ENCODE results near the gene TTF2.
"Not testable (repeated sequence)": the region's sequence is repeated elsewhere in the genome, so short reads cannot be mapped to it uniquely, and the experiment has no call there.

Gene TTF2

GRCh38 chr1:117116090-117116783 is 56.1 kb downstream of the TTF2 start:
- Mint-ChIP-seq H3K27me3 (peaks cover 10% of the 10 kb centered on the region), H3K4me1 (ENCODE audit: low read depth) (peaks cover 8% of the 10 kb centered on the region), H3K4me3 (no peak overlapping the region), H3K27ac (no peak overlapping the region), H3K36me3 (ENCODE audit: low read depth) (no peaks in the 10 kb centered on the region), H3K9me3 (no peaks in the 10 kb centered on the region)

DNA sequence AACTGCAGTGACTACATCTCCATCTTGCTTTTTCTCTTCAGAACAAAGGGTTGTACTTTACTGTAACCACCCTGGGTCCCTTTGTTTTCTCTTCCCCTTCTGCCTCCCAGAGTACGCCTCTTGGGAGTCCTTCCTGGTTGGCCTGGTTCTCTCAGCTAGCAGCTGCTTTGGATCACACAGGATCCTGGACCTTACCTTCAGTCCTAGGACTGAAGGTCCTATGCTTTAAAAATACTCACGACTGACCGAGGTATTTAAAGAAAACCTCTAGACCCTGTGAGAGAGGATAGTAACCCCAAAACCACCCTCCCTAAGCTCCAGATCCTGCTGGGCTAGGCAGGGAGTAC is 56.6 kb downstream of the TTF2 start:
- no peak overlapping the region for H3K4me3 Mint-ChIP-seq
- H3K9me3 Mint-ChIP-seq: no peaks in the 10 kb centered on the region
- no peak overlapping the region for H3K27ac Mint-ChIP-seq
- H3K4me1 Mint-ChIP-seq (ENCODE audit: low read depth): peaks cover 8% of the 10 kb centered on the region
- peaks cover 10% of the 10 kb centered on the region for H3K27me3 Mint-ChIP-seq
- no peaks in the 10 kb centered on the region for H3K36me3 Mint-ChIP-seq (ENCODE audit: low read depth)

DNA sequence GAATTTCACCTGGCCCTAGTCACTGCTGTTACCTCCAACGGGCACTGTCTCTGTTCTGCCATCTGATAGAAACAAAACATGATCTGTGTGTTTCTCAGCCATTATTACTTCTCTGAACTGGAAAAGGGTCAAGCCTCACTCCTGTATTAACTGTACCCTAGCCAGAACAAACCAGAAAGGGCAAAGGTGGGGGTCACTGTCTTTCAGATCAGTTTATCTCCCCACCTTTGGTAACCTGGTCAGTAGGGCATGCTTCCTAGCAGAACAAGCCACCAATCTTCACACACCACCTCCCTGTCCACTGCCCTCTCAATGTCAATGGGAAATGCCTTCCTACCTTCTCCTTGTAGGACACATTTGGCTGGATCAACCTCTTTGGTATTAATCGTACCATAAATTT is 57.6 kb downstream of the TTF2 start:
- Mint-ChIP-seq H3K36me3 (ENCODE audit: low read depth) (no peaks in the 10 kb centered on the region), H3K9me3 (no peaks in the 10 kb centered on the region), H3K27ac (no peak overlapping the region), H3K4me1 (ENCODE audit: low read depth) (peaks cover 8% of the 10 kb centered on the region), H3K27me3 (peaks cover 12% of the 10 kb centered on the region), H3K4me3 (no peak overlapping the region)

GRCh38 chr1:117118137-117118536 is 58.0 kb downstream of the TTF2 start:
- Mint-ChIP-seq H3K27ac (no peak overlapping the region), H3K27me3 (peaks cover 15% of the 10 kb centered on the region), H3K4me3 (no peak overlapping the region), H3K9me3 (no peaks in the 10 kb centered on the region), H3K36me3 (ENCODE audit: low read depth) (no peaks in the 10 kb centered on the region), H3K4me1 (ENCODE audit: low read depth) (peaks cover 8% of the 10 kb centered on the region)

DNA sequence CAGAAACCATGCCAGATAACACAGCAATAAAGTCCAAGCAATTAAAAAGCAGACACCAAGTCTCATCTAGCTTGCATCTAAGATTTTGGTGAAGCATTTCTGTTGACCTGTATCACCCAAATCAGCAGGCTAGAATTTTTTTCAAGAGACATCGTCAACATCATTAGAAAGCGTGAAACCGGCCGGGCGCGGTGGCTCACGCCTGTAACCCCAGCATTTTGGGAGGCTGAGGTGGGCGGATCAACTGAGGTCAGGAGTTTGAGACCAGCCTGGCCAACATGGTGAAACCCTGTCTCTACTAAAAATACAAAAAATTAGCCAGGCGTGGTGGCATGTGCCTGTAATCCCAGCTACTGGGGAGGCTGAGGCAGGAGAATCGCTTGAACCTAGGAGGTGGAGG is 59.0 kb downstream of the TTF2 start:
- peaks cover 17% of the 10 kb centered on the region for H3K27me3 Mint-ChIP-seq
- H3K9me3 Mint-ChIP-seq; H3K27ac Mint-ChIP-seq; H3K4me3 Mint-ChIP-seq; H3K4me1 Mint-ChIP-seq (ENCODE audit: low read depth); H3K36me3 Mint-ChIP-seq (ENCODE audit: low read depth): not testable (repeated sequence)

GRCh38 chr1:117120774-117121588 is 60.9 kb downstream of the TTF2 start:
- Mint-ChIP-seq H3K27ac (peak overlapping the region; percentile 74), H3K4me3 (peak overlapping the region; percentile 78), H3K4me1 (ENCODE audit: low read depth) (peaks cover 8% of the 10 kb centered on the region), H3K9me3 (no peaks in the 10 kb centered on the region), H3K27me3 (peaks cover 17% of the 10 kb centered on the region), H3K36me3 (ENCODE audit: low read depth) (no peaks in the 10 kb centered on the region)

GRCh38 chr1:117121589-117122329 is 61.6 kb downstream of the TTF2 start, which contains the start of gene TRIM45:
Gene TRIM45, minus strand, starts transcription at chr1:117121749. Its CDS starts 548 bp downstream, at chr1:117121201.
- no peaks in the 10 kb centered on the region for H3K9me3 Mint-ChIP-seq
- peak within 1 kb of the TSS; percentile 74 for H3K27ac Mint-ChIP-seq
- H3K36me3 Mint-ChIP-seq (ENCODE audit: low read depth): no peaks in the 10 kb centered on the region
- peaks cover 8% of the 10 kb centered on the region for H3K4me1 Mint-ChIP-seq (ENCODE audit: low read depth)
- H3K4me3 Mint-ChIP-seq: peak within 1 kb of the TSS; percentile 78
- peaks cover 19% of the 10 kb centered on the region for H3K27me3 Mint-ChIP-seq

GRCh38 chr1:117122330-117123025 is 62.4 kb downstream of the TTF2 start:
- Mint-ChIP-seq H3K4me1 (ENCODE audit: low read depth) (peaks cover 8% of the 10 kb centered on the region), H3K27me3 (peaks cover 24% of the 10 kb centered on the region), H3K4me3 (peak overlapping the region; percentile 51), H3K9me3 (no peaks in the 10 kb centered on the region), H3K27ac (peak overlapping the region; percentile 23), H3K36me3 (ENCODE audit: low read depth) (no peaks in the 10 kb centered on the region)

DNA sequence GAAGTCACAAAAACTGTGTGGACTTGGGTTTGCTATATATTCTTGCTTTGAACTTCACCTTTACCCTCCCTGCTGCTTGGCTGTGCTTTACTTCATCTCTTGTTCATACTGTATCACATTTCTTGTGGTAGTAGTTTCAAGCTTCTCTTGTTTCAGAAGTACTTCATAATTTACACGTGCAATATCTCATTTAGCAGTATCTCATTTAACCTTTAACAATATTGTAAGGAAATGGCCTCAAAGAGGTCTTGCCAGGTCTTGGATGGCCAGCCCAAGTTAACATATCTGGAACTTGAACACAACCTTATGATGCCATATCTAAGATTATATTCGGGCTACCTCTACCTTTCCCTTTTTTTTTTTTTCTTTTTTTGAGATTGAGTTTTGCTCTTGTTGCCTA is 63.1 kb downstream of the TTF2 start:
- no peaks in the 10 kb centered on the region for H3K9me3 Mint-ChIP-seq
- H3K27ac Mint-ChIP-seq: no peak overlapping the region
- peaks cover 27% of the 10 kb centered on the region for H3K27me3 Mint-ChIP-seq
- peaks cover 8% of the 10 kb centered on the region for H3K4me1 Mint-ChIP-seq (ENCODE audit: low read depth)
- H3K36me3 Mint-ChIP-seq (ENCODE audit: low read depth): no peaks in the 10 kb centered on the region
- H3K4me3 Mint-ChIP-seq: no peak overlapping the region

DNA sequence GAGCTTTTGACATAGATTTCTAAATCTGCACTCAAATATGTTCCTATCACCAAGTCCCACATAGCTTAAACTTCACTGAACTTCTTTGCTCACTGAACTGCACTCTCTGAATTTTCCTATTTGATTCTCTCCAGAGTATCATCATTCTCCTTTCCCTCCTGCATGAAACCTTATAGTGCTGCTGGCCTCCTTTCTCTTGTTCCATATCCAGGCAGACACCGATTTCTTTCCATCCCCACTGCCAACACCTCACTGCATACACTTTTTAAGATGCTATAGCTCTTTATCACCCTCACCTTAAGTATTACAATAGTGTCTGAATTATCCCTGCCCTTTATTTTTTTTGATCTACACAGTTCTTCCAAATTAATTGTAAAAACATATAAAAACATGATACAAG is 64.5 kb downstream of the TTF2 start:
- H3K27ac Mint-ChIP-seq: no peak overlapping the region
- peaks cover 27% of the 10 kb centered on the region for H3K27me3 Mint-ChIP-seq
- no peak overlapping the region for H3K4me3 Mint-ChIP-seq
- peaks cover 8% of the 10 kb centered on the region for H3K4me1 Mint-ChIP-seq (ENCODE audit: low read depth)
- no peaks in the 10 kb centered on the region for H3K36me3 Mint-ChIP-seq (ENCODE audit: low read depth)
- no peaks in the 10 kb centered on the region for H3K9me3 Mint-ChIP-seq

- Mint-ChIP-seq H3K27me3 (peaks cover 15% of the 10 kb centered on the region), H3K9me3 (no peaks in the 10 kb centered on the region), H3K27ac (no peak overlapping the region), H3K36me3 (ENCODE audit: low read depth) (no peaks in the 10 kb centered on the region), H3K4me1 (ENCODE audit: low read depth) (no peaks in the 10 kb centered on the region), H3K4me3 (no peak overlapping the region)
These were observed 67.7 kb downstream of the TTF2 start for GRCh38 chr1:117127795-117128194.

GRCh38 chr1:117128323-117129079 is 68.4 kb downstream of the TTF2 start:
- Mint-ChIP-seq H3K27ac (no peak overlapping the region), H3K27me3 (peaks cover 15% of the 10 kb centered on the region), H3K9me3 (no peaks in the 10 kb centered on the region), H3K36me3 (ENCODE audit: low read depth) (no peaks in the 10 kb centered on the region), H3K4me3 (no peak overlapping the region), H3K4me1 (ENCODE audit: low read depth) (no peaks in the 10 kb centered on the region)

- Mint-ChIP-seq H3K27me3 (peaks cover 23% of the 10 kb centered on the region), H3K36me3 (ENCODE audit: low read depth) (no peaks in the 10 kb centered on the region), H3K27ac (no peak overlapping the region), H3K4me1 (ENCODE audit: low read depth) (no peaks in the 10 kb centered on the region), H3K4me3 (no peak overlapping the region), H3K9me3 (no peaks in the 10 kb centered on the region)
These were observed 70.4 kb downstream of the TTF2 start for GRCh38 chr1:117130526-117130925.

GRCh38 chr1:117135329-117135728 is 75.2 kb downstream of the TTF2 start:
- Mint-ChIP-seq H3K27me3 (peaks cover 13% of the 10 kb centered on the region), H3K36me3 (ENCODE audit: low read depth) (no peaks in the 10 kb centered on the region), H3K27ac (no peak overlapping the region), H3K9me3 (no peaks in the 10 kb centered on the region), H3K4me1 (ENCODE audit: low read depth) (no peaks in the 10 kb centered on the region), H3K4me3 (no peak overlapping the region)

All from stimulated activated naive CD8-positive, alpha-beta T cell treated with anti-CD3 and anti-CD28 coated beads, Interleukin-15, Interleukin-2, amounts not matched to agents 100 ng/mL and 50 ng/mL, for 24 hours (primary cell).